ENCODE measurements around the gene KIAA1328. TPM values are rescaled to one million over a fixed set of nuclear protein-coding genes. Genes with fewer than 3 reads are reported as not detected.

Gene KIAA1328
- total RNA-seq, 1 experiment from 2014 or later: 6.2 TPM

GRCh38 chr18:36889321-36889720 is 60.4 kb downstream of the KIAA1328 start:
- intact Hi-C loops (cut with micrococcal nuclease; ENCODE audit: unreplicated experiment): no loop called here

GRCh38 chr18:36889742-36890141 is 60.8 kb downstream of the KIAA1328 start:
- no peaks in the 10 kb centered on the region for H3K4me1 ChIP-seq (ENCODE audit: control insufficient read depth, insufficient read depth, low read length)
- no TSS peak for BruUV-seq (replicated peaks)
- no peaks in the 10 kb centered on the region for H3K27me3 ChIP-seq (ENCODE audit: control insufficient read depth, insufficient read depth, low read length)
- ChIA-PET CTCF (no interaction called here), POLR2A (no interaction called here)
- ATAC-seq: no peak
- in situ Hi-C loops (cut with HindIII; ENCODE audit: low pct_unique_long_range_greater_than_20kb, low sequenced_read_pairs): no loop called here
- DNase-seq (ENCODE audit: low read depth, low spot score): no peak
- H3K27ac ChIP-seq (ENCODE audit: low read length): no peak overlapping the region
- no peaks in the 10 kb centered on the region for H3K9me3 ChIP-seq (ENCODE audit: control insufficient read depth, insufficient read depth, low read depth, low read length)
- H3K4me3 ChIP-seq (ENCODE audit: low read depth in 2 of 2, low read length in 2 of 2): no peak overlapping the region
- TF ChIP-seq REST (IDR thresholded peaks at IDR 0.05; ENCODE audit: insufficient read depth in 1 of 2, low read depth in 2 of 2, low read length in 1 of 2) (no peak), TCF7L2 (IDR thresholded peaks at IDR 0.05; ENCODE audit: low read depth, low read length) (no peak), SIN3A (IDR thresholded peaks at IDR 0.05; ENCODE audit: borderline replicate concordance, insufficient read depth, low read depth, low read length) (no peak)
- no peaks in the 10 kb centered on the region for H3K36me3 ChIP-seq (ENCODE audit: control insufficient read depth, insufficient read depth, low read length)
- intact Hi-C loops (cut with micrococcal nuclease; ENCODE audit: unreplicated experiment): no loop called here

More at GRCh38 chr18:36889321-36889720, 60.4 kb downstream of the KIAA1328 start:
- H3K9me3 ChIP-seq (ENCODE audit: control insufficient read depth, insufficient read depth, low read depth, low read length): no peaks in the 10 kb centered on the region
- no peaks in the 10 kb centered on the region for H3K36me3 ChIP-seq (ENCODE audit: control insufficient read depth, insufficient read depth, low read length)
- ChIA-PET CTCF (no interaction called here), POLR2A (no interaction called here)
- BruUV-seq (replicated peaks): no TSS peak
- no peak overlapping the region for H3K4me3 ChIP-seq (ENCODE audit: low read depth in 2 of 2, low read length in 2 of 2)
- ATAC-seq (no peak), DNase-seq (ENCODE audit: low read depth, low spot score) (no peak)
- H3K27ac ChIP-seq (ENCODE audit: low read length): no peak overlapping the region
- TF ChIP-seq CTCF (IDR thresholded peaks at IDR 0.05) (no peak), SIN3A (IDR thresholded peaks at IDR 0.05; ENCODE audit: borderline replicate concordance, insufficient read depth, low read depth, low read length) (no peak), TCF7L2 (IDR thresholded peaks at IDR 0.05; ENCODE audit: low read depth, low read length) (no peak), POLR2AphosphoS5 (IDR thresholded peaks at IDR 0.05; ENCODE audit: low read depth, low read length) (no peak), REST (IDR thresholded peaks at IDR 0.05; ENCODE audit: insufficient read depth in 1 of 2, low read depth in 2 of 2, low read length in 1 of 2) (no peak)
- H3K27me3 ChIP-seq (ENCODE audit: control insufficient read depth, insufficient read depth, low read length): no peaks in the 10 kb centered on the region
- in situ Hi-C loops (cut with HindIII; ENCODE audit: low pct_unique_long_range_greater_than_20kb, low sequenced_read_pairs): no loop called here
- H3K4me1 ChIP-seq (ENCODE audit: control insufficient read depth, insufficient read depth, low read length): no peaks in the 10 kb centered on the region
